GM10847 (cell line): ENCODE data around the gene CASD1.

ENCODE experiments used
- POLR2A ChIP-seq: IDR thresholded peaks from 2 replicates; pipeline ENCODE4 v1.6.1; 2011; ENCODE audit not compliant: insufficient read length; ENCODE audit errors: extremely low read depth

The CASD1 gene

GRCh38 chr7:94557215-94557614 lies 47.6 kb downstream of the CASD1 start:
- no peak for TF ChIP-seq POLR2A

- TF ChIP-seq POLR2A: no peak
Observed at GRCh38 chr7:94559972-94560371, 50.4 kb downstream of the CASD1 start.

- TF ChIP-seq POLR2A: no peak
Observed at GRCh38 chr7:94561841-94562514, 52.4 kb downstream of the CASD1 start.

- no peak for TF ChIP-seq POLR2A
Observed at GRCh38 chr7:94562525-94562924, 52.9 kb downstream of the CASD1 start.

- no peak for TF ChIP-seq POLR2A
Observed at GRCh38 chr7:94565247-94565894, 55.8 kb downstream of the CASD1 start.

- no peak for TF ChIP-seq POLR2A
Observed at GRCh38 chr7:94567396-94567795, 57.8 kb downstream of the CASD1 start.

GRCh38 chr7:94571816-94572215 lies 62.2 kb downstream of the CASD1 start:
- TF ChIP-seq POLR2A: no peak

GRCh38 chr7:94575646-94576045 lies 66.0 kb downstream of the CASD1 start:
- no peak for TF ChIP-seq POLR2A

GRCh38 chr7:94576316-94576715 lies 66.7 kb downstream of the CASD1 start:
- TF ChIP-seq POLR2A: no peak

- no peak for TF ChIP-seq POLR2A
Observed at GRCh38 chr7:94577357-94577756, 67.7 kb downstream of the CASD1 start.

- TF ChIP-seq POLR2A: no peak
Observed at GRCh38 chr7:94578614-94579013, 69.0 kb downstream of the CASD1 start.

GRCh38 chr7:94579470-94579869 lies 69.9 kb downstream of the CASD1 start:
- TF ChIP-seq POLR2A: no peak

GRCh38 chr7:94580601-94581000 lies 71.0 kb downstream of the CASD1 start:
- no peak for TF ChIP-seq POLR2A

GRCh38 chr7:94584113-94584512 lies 74.5 kb downstream of the CASD1 start:
- TF ChIP-seq POLR2A: no peak

- no peak for TF ChIP-seq POLR2A
Observed at GRCh38 chr7:94588075-94588474, 78.5 kb downstream of the CASD1 start.

- TF ChIP-seq POLR2A: no peak
Observed at GRCh38 chr7:94590526-94591162, 81.0 kb downstream of the CASD1 start.
